Small intestine (tissue), 7 donors: ENCODE measurements around the gene TLL1. TPM values are rescaled to one million over a fixed set of nuclear protein-coding genes. Genes with fewer than 3 reads are reported as not detected.

Experiments
- DNase-seq, 2 donors: peaks; one replicate each; pipeline versions ENCODE4 v3.0.0 to v3.0.0-alpha.2; 2013
- FAIRE-seq: peaks from 2 replicates; lab custom pipeline; 2012; peaks lifted over from hg19 to GRCh38; lab: Jason Lieb, UNC
- H3K27ac ChIP-seq, 3 donors: one replicate each; pipeline ENCODE4 v1.5.1; 2013; ENCODE audit warnings: low read length in 2 of 3, mild to moderate bottlenecking in 2 of 3, control low read depth in 1 of 3, inconsistent platforms in 1 of 3, low read depth in 1 of 3, moderate library complexity in 1 of 3
- H3K27me3 ChIP-seq, 3 donors: one replicate each; pipeline ENCODE4 v1.6.1; 2013; ENCODE audit warnings: low read length in 3 of 3, inconsistent platforms in 1 of 3; ENCODE audit not compliant: control insufficient read depth in 3 of 3, insufficient read depth in 3 of 3
- H3K36me3 ChIP-seq, 3 donors: one replicate each; pipeline ENCODE4 v1.6.1; 2013; ENCODE audit warnings: low read length in 3 of 3, inconsistent platforms in 1 of 3, low read depth in 1 of 3, mild to moderate bottlenecking in 1 of 3, moderate library complexity in 1 of 3; ENCODE audit not compliant: control insufficient read depth in 3 of 3, insufficient read depth in 2 of 3
- H3K4me1 ChIP-seq, 3 donors: one replicate each; pipeline ENCODE4 v1.6.1; 2013; ENCODE audit warnings: low read length in 2 of 3, inconsistent platforms in 1 of 3, low read depth in 1 of 3, mild to moderate bottlenecking in 1 of 3, moderate library complexity in 1 of 3; ENCODE audit not compliant: control insufficient read depth in 3 of 3, insufficient read depth in 2 of 3
- H3K4me3 ChIP-seq, 3 donors: one replicate each; pipeline ENCODE4 v1.5.1; 2013; ENCODE audit warnings: low read length in 3 of 3, control low read depth in 1 of 3, inconsistent platforms in 1 of 3, low read depth in 1 of 3, mild to moderate bottlenecking in 1 of 3, moderate library complexity in 1 of 3
- H3K9me3 ChIP-seq, 2 donors: one replicate each; pipeline ENCODE4 v1.6.1; 2013; ENCODE audit warnings: low read depth in 1 of 2, low read length in 1 of 2; ENCODE audit not compliant: control insufficient read depth in 2 of 2, insufficient read depth in 1 of 2
- WGBS, 3 donors: extraction: QIAGEN DNeasy Blood & Tissue Kit; methylation state at CpG; one replicate each; pipeline ENCODE4 v1.1.7; 2013; 5-methylcytosine and 5-hydroxymethylcytosine counted together
- polyA plus RNA-seq, 4 donors: library from polyadenylated mRNA; stranded (reverse) in 3 of 4; unstranded in 1 of 4; fragments of 200-250 nt in 3 of 4; fragments of 120-200 nt in 1 of 4; gene quantifications; one replicate each; pipeline versions ENCODE4 v1.2.1 to v1.2.3, GENCODE V29; 2013
- donor health status: healthy with polysubstance abuse.
- donor health status: control.
- donor health status: control.
- donor health status: Bipolar disorder and iron deficiency.
- donor health status: healthy.

Gene TLL1
- polyA plus RNA-seq, 4 donors: 1.6 to 3.2 (median 1.9) TPM

GRCh38 chr4:166019441-166020220, 146.6 kb downstream of the TLL1 start:
- FAIRE-seq: peak; percentile 65
- peak; percentile 83 to 88 for DNase-seq
- H3K36me3 ChIP-seq: no peaks in the 10 kb centered on the region

GRCh38 chr4:166021617-166022016, 148.6 kb downstream of the TLL1 start:
- peak; percentile 47 for FAIRE-seq
- WGBS, 3 donors: 92 to 98% (median 95%) methylated on average over 9 of the region's 9 CpGs

More at GRCh38 chr4:166019441-166020220, 146.6 kb downstream of the TLL1 start:
- 19 to 44% (median 33%) methylated on average over 2 of the region's 2 CpGs for WGBS, 3 donors
- no peak overlapping the region for H3K4me3 ChIP-seq
- H3K27ac ChIP-seq: peak overlapping the region in 2 of 3 donors; percentile 50 to 80
- H3K27me3 ChIP-seq: no peaks in the 10 kb centered on the region
- H3K4me1 ChIP-seq: peaks cover 0 to 15% (median 2%) of the 10 kb centered on the region in 3 donors
- H3K9me3 ChIP-seq: no peaks in the 10 kb centered on the region

GRCh38 chr4:166034965-166035364, 161.9 kb downstream of the TLL1 start:
- no peak for DNase-seq
- H3K9me3 ChIP-seq: no peaks in the 10 kb centered on the region
- no peaks in the 10 kb centered on the region for H3K36me3 ChIP-seq
- no peak overlapping the region for H3K27ac ChIP-seq
- whole genome bisulfite sequencing, 3 donors: 91 to 93% (median 92%) methylated on average over 2 of the region's 2 CpGs
- H3K27me3 ChIP-seq: no peaks in the 10 kb centered on the region
- no peak for FAIRE-seq
- no peak overlapping the region for H3K4me3 ChIP-seq
- no peaks in the 10 kb centered on the region for H3K4me1 ChIP-seq

More at GRCh38 chr4:166021617-166022016, 148.6 kb downstream of the TLL1 start:
- H3K27ac ChIP-seq: no peak overlapping the region
- H3K36me3 ChIP-seq: no peaks in the 10 kb centered on the region
- no peak overlapping the region for H3K4me3 ChIP-seq
- peaks cover 0 to 13% (median 2%) of the 10 kb centered on the region in 3 donors for H3K4me1 ChIP-seq
- no peaks in the 10 kb centered on the region for H3K9me3 ChIP-seq
- DNase-seq: no peak
- no peaks in the 10 kb centered on the region for H3K27me3 ChIP-seq

- H3K4me3 ChIP-seq: no peak overlapping the region
- FAIRE-seq (no peak), DNase-seq (no peak)
- no peaks in the 10 kb centered on the region for H3K9me3 ChIP-seq
- 23 to 29% (median 29%) methylated on average over 1 of the region's 1 CpG for WGBS, 3 donors
- H3K27ac ChIP-seq: no peak overlapping the region
- H3K36me3 ChIP-seq: no peaks in the 10 kb centered on the region
- no peaks in the 10 kb centered on the region for H3K27me3 ChIP-seq
- no peaks in the 10 kb centered on the region for H3K4me1 ChIP-seq
Measured at GRCh38 chr4:166039822-166040221, 166.8 kb downstream of the TLL1 start.

GRCh38 chr4:166042510-166043055, 169.5 kb downstream of the TLL1 start:
- no peaks in the 10 kb centered on the region for H3K4me1 ChIP-seq
- FAIRE-seq: no peak
- WGBS, 3 donors: 19 to 36% (median 29%) methylated on average over 8 of the region's 8 CpGs

GRCh38 chr4:166043801-166044200, 170.8 kb downstream of the TLL1 start:
- DNase-seq (peak in 1 of 2 donors; percentile 62), FAIRE-seq (no peak)
- no peaks in the 10 kb centered on the region for H3K36me3 ChIP-seq
- H3K4me1 ChIP-seq: no peaks in the 10 kb centered on the region
- H3K27me3 ChIP-seq: no peaks in the 10 kb centered on the region
- H3K9me3 ChIP-seq: no peaks in the 10 kb centered on the region
- H3K27ac ChIP-seq: no peak overlapping the region
- H3K4me3 ChIP-seq: no peak overlapping the region
- 38 to 72% (median 57%) methylated on average over 6 of the region's 6 CpGs for WGBS, 3 donors

More at GRCh38 chr4:166042510-166043055, 169.5 kb downstream of the TLL1 start:
- Histone ChIP-seq H3K4me3 (no peak overlapping the region), H3K9me3 (no peaks in the 10 kb centered on the region), H3K36me3 (no peaks in the 10 kb centered on the region), H3K27ac (no peak overlapping the region), H3K27me3 (no peaks in the 10 kb centered on the region)
- peak in 1 of 2 donors; percentile 10 for DNase-seq

- H3K4me1 ChIP-seq: no peaks in the 10 kb centered on the region
- no peaks in the 10 kb centered on the region for H3K27me3 ChIP-seq
- no peak overlapping the region for H3K4me3 ChIP-seq
- H3K36me3 ChIP-seq: no peaks in the 10 kb centered on the region
- no peak for DNase-seq
- H3K27ac ChIP-seq: no peak overlapping the region
- H3K9me3 ChIP-seq: no peaks in the 10 kb centered on the region
- no peak for FAIRE-seq
Measured at GRCh38 chr4:166044871-166045270, 171.8 kb downstream of the TLL1 start.

GRCh38 chr4:166045457-166045856, 172.4 kb downstream of the TLL1 start:
- H3K4me3 ChIP-seq: no peak overlapping the region
- no peak overlapping the region for H3K27ac ChIP-seq
- H3K27me3 ChIP-seq: no peaks in the 10 kb centered on the region
- H3K36me3 ChIP-seq: no peaks in the 10 kb centered on the region
- H3K4me1 ChIP-seq: no peaks in the 10 kb centered on the region
- DNase-seq (no peak), FAIRE-seq (no peak)
- WGBS, 3 donors: 74 to 84% (median 79%) methylated on average over 9 of the region's 9 CpGs
- no peaks in the 10 kb centered on the region for H3K9me3 ChIP-seq
